Adipose tissue (tissue), 3 donors: ENCODE measurements around the gene PDPN. TPM values are rescaled to one million over a fixed set of nuclear protein-coding genes. Genes with fewer than 3 reads are reported as not detected.

Experiments used
- H3K27ac ChIP-seq: one replicate; pipeline ENCODE4 v1.5.1; 2013; ENCODE audit warnings: low read depth, low read length
- WGBS, 3 donors: extraction: QIAGEN DNeasy Blood & Tissue Kit; methylation state at CpG; one replicate each; pipeline ENCODE4 v1.1.7; 2013; 5-methylcytosine and 5-hydroxymethylcytosine counted together
- polyA plus RNA-seq, 3 donors: library from polyadenylated mRNA; stranded (reverse); fragments of 200-250 nt; gene quantifications; one replicate each; pipeline ENCODE4 v1.2.3, GENCODE V29; 2013
- donor health status: healthy with polysubstance abuse.
- donor health status: Bipolar disorder and iron deficiency.
- donor health status: healthy.

PDPN gene
- polyA plus RNA-seq, 3 donors, result 5.8 to 63.7 (median 38.8) TPM

DNA sequence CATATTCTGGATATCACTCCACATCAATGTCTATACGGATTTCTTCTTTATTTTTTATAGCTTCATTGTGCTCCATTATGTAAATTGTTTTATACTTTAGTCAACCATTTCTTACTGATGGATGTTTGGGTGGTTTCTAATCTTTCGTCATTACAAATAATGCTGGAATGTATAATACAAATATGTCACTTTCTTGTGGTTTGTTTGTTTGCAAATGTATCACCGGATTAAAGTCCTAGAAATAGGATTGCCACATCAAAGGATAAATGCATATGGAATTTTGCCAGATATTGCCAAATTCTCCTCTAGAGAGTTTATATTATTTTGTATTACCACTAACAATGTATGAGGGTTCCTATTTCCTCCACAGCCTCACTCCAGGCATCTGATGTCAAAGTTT is 67.6 kb downstream of the PDPN start:
- H3K27ac ChIP-seq, result no peak overlapping the region
- WGBS, 3 donors, result 60 to 67% (median 65%) methylated on average over 3 of the region's 3 CpGs

GRCh38 chr1:13652238-13652637 is 68.6 kb downstream of the PDPN start:
- H3K27ac ChIP-seq, result no peak overlapping the region
- 95 to 100% (median 98%) methylated on average over 1 of the region's 1 CpG for WGBS, 3 donors

DNA sequence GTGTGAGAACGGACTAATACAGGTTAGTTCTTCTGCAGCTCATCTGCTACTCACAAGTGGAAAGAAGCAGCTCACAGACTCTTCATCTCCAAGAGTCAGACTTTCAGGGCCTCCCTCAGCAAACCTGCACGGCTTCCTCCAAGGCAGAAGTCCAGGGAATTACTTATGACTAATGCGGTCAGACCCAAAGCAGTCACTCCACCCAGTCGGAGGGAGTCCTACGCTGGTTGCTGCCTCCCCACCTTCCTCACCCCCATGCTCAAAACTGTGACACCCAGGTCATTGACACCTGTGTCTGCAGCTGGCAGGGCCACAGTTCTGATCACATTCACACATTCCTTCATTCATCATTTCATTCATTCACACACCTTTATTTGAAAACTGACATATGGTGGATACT is 77.9 kb downstream of the PDPN start:
- no peak overlapping the region for H3K27ac ChIP-seq
- 59 to 80% (median 67%) methylated on average over 5 of the region's 5 CpGs for WGBS, 3 donors

DNA sequence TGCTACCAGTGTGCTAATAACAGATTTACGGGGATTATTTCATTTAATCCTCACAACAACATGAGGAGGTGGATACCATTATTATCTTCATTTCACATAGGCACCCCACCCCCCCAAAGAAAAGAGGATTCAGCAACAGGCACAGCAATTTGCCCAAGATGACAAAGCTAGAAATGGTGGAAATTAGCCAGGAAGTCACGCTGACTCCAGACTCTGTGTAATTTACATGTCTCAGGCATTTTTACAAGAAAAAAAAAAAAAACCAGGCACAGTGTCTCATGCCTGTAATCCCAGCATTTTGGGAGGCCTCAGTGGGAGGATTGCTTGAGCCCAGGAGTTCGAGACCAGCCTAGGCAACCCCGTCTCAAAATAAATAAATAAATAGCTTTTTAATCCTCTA is 78.9 kb downstream of the PDPN start:
- WGBS, 3 donors, result 31 to 46% (median 45%) methylated on average over 4 of the region's 4 CpGs
- H3K27ac ChIP-seq, result no peak overlapping the region

- no peak overlapping the region for H3K27ac ChIP-seq
- 35 to 64% (median 51%) methylated on average over 4 of the region's 4 CpGs for WGBS, 3 donors
Measured at GRCh38 chr1:13663969-13664368, 80.3 kb downstream of the PDPN start.

DNA sequence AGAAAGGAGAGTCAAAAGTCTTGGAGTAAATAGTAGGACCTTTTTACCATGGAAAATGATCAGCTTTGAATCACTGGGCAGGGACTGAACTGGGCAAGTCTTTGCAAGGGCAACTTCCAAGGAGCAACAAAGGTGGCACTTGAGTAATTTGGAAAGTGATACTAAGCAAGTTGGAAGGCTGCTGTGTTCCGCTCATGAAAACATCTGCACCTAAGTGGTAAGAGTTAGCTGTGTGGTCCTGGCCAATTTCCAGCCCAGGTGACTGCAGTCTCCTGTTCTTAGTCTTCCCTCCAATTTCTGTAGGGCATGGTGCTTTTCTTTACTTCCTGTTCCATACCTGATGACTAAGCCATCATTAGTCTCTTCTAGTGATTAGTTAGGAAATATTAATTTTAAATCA is 80.8 kb downstream of the PDPN start:
- H3K27ac ChIP-seq, result no peak overlapping the region
- WGBS, 3 donors, result 71 to 80% (median 77%) methylated on average over 1 of the region's 1 CpG

DNA sequence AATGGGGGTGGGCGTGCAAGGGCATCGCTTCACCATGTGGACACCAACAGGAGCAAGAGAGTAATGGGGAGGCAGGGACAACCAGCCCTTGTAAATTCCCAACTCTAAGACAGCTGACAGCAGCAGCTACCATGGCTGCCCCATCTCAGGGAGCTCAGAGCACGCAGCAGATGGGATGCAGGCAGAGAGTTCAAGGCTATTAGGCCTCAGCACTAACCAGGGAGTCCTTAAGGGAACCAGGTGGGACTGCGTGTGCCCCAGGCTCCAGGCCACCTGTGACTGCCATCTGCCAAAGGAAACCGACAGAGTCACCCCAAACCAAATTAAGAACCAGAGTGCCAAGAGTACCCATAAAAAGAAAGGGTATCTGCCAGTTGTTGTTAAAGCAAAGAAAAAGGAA is 82.7 kb downstream of the PDPN start:
- 72 to 95% (median 84%) methylated on average over 5 of the region's 5 CpGs for WGBS, 3 donors
- H3K27ac ChIP-seq, result no peak overlapping the region

Other genes with a start within 250 kb of the PDPN start
- gene PRAMEF14, start 236.7 kb upstream of the PDPN start, polyA plus RNA-seq, result not detected
- under 1 TPM in 1 of 3 donors, not detected in 2; 0.22 TPM for gene PRAMEF19, start 211.9 kb upstream of the PDPN start, polyA plus RNA-seq
- gene PRAMEF17, start 194.2 kb upstream of the PDPN start, polyA plus RNA-seq, result not detected
- not detected for gene PRAMEF20, start 173.4 kb upstream of the PDPN start, polyA plus RNA-seq
- gene LRRC38, start 69.8 kb upstream of the PDPN start, polyA plus RNA-seq, result under 1 TPM in 2 of 3 donors, not detected in 1; 0.04 to 0.22 TPM
- gene PRDM2, start 116.4 kb downstream of the PDPN start, polyA plus RNA-seq, result 10 to 100 TPM in 2 of 3 donors, 1 to 10 TPM in 1; 8.5 to 19.5 (median 13.0) TPM